Mucosa of stomach (tissue), 1 donor: ENCODE measurements around the gene FAXDC2.

ENCODE experiments used
- H3K27me3 ChIP-seq: one replicate; pipeline ENCODE4 v1.7.0; 2013; ENCODE audit warnings: mild to moderate bottlenecking, low read length; ENCODE audit not compliant: control insufficient read depth, insufficient read depth
- H3K36me3 ChIP-seq: one replicate; pipeline ENCODE4 v1.7.0; 2013; ENCODE audit warnings: low read length; ENCODE audit not compliant: control insufficient read depth, insufficient read depth
- H3K4me1 ChIP-seq: one replicate; pipeline ENCODE4 v1.7.0; 2013; ENCODE audit warnings: mild to moderate bottlenecking, low read length; ENCODE audit not compliant: control insufficient read depth, insufficient read depth
- H3K4me3 ChIP-seq: one replicate; pipeline ENCODE4 v1.7.0; 2013; ENCODE audit warnings: low read length
- H3K9ac ChIP-seq: one replicate; pipeline ENCODE4 v1.7.0; 2013; ENCODE audit warnings: mild to moderate bottlenecking, low read length, moderate library complexity
- H3K9me3 ChIP-seq: one replicate; pipeline ENCODE4 v1.7.0; 2013; ENCODE audit warnings: mild to moderate bottlenecking, low read length, moderate library complexity; ENCODE audit not compliant: control insufficient read depth
- donor health status: Pancreatic carcinoma.

FAXDC2 gene

GRCh38 chr5:154806176-154806575 is 44.2 kb downstream of the FAXDC2 start:
- Histone ChIP-seq H3K4me3 (no peak overlapping the region), H3K9ac (no peak overlapping the region), H3K27me3 (no peaks in the 10 kb centered on the region), H3K36me3 (peaks cover 29% of the 10 kb centered on the region), H3K4me1 (no peaks in the 10 kb centered on the region), H3K9me3 (no peaks in the 10 kb centered on the region)

GRCh38 chr5:154802050-154802449 is 48.4 kb downstream of the FAXDC2 start:
- H3K36me3 ChIP-seq, result peaks cover 54% of the 10 kb centered on the region
- no peaks in the 10 kb centered on the region for H3K9me3 ChIP-seq
- H3K9ac ChIP-seq, result no peak overlapping the region
- no peaks in the 10 kb centered on the region for H3K27me3 ChIP-seq
- no peak overlapping the region for H3K4me3 ChIP-seq
- no peaks in the 10 kb centered on the region for H3K4me1 ChIP-seq

GRCh38 chr5:154801083-154801482 is 49.3 kb downstream of the FAXDC2 start:
- H3K36me3 ChIP-seq, result peaks cover 54% of the 10 kb centered on the region
- no peak overlapping the region for H3K4me3 ChIP-seq
- no peaks in the 10 kb centered on the region for H3K9me3 ChIP-seq

GRCh38 chr5:154800582-154800981 is 49.8 kb downstream of the FAXDC2 start:
- Histone ChIP-seq H3K9me3 (no peaks in the 10 kb centered on the region), H3K36me3 (peaks cover 51% of the 10 kb centered on the region), H3K4me3 (no peak overlapping the region), H3K4me1 (no peaks in the 10 kb centered on the region), H3K9ac (no peak overlapping the region), H3K27me3 (no peaks in the 10 kb centered on the region)

More at GRCh38 chr5:154801083-154801482, 49.3 kb downstream of the FAXDC2 start:
- no peak overlapping the region for H3K9ac ChIP-seq
- no peaks in the 10 kb centered on the region for H3K27me3 ChIP-seq
- H3K4me1 ChIP-seq, result no peaks in the 10 kb centered on the region

GRCh38 chr5:154797762-154798161 is 52.6 kb downstream of the FAXDC2 start:
- no peaks in the 10 kb centered on the region for H3K9me3 ChIP-seq
- peaks cover 38% of the 10 kb centered on the region for H3K36me3 ChIP-seq
- peaks cover 6% of the 10 kb centered on the region for H3K4me1 ChIP-seq
- no peak overlapping the region for H3K9ac ChIP-seq
- no peaks in the 10 kb centered on the region for H3K27me3 ChIP-seq
- no peak overlapping the region for H3K4me3 ChIP-seq

GRCh38 chr5:154795235-154795596 is 55.2 kb downstream of the FAXDC2 start:
- Histone ChIP-seq H3K4me3 (no peak overlapping the region), H3K9me3 (no peaks in the 10 kb centered on the region), H3K36me3 (peaks cover 36% of the 10 kb centered on the region), H3K27me3 (no peaks in the 10 kb centered on the region), H3K9ac (no peak overlapping the region), H3K4me1 (peaks cover 6% of the 10 kb centered on the region)

GRCh38 chr5:154794525-154795234 is 55.7 kb downstream of the FAXDC2 start:
- Histone ChIP-seq H3K9me3 (no peaks in the 10 kb centered on the region), H3K4me3 (no peak overlapping the region), H3K9ac (no peak overlapping the region), H3K27me3 (no peaks in the 10 kb centered on the region), H3K4me1 (peaks cover 6% of the 10 kb centered on the region), H3K36me3 (peaks cover 31% of the 10 kb centered on the region)

- Histone ChIP-seq H3K9me3 (no peaks in the 10 kb centered on the region), H3K4me3 (no peak overlapping the region), H3K9ac (no peak overlapping the region), H3K27me3 (no peaks in the 10 kb centered on the region), H3K36me3 (peaks cover 23% of the 10 kb centered on the region), H3K4me1 (peaks cover 6% of the 10 kb centered on the region)
Observed at GRCh38 chr5:154793599-154794524, 56.5 kb downstream of the FAXDC2 start.

- Histone ChIP-seq H3K4me1 (peaks cover 9% of the 10 kb centered on the region), H3K9me3 (no peaks in the 10 kb centered on the region), H3K27me3 (no peaks in the 10 kb centered on the region), H3K36me3 (peaks cover 17% of the 10 kb centered on the region), H3K4me3 (no peak overlapping the region), H3K9ac (no peak overlapping the region)
Observed at GRCh38 chr5:154791535-154791934, 58.9 kb downstream of the FAXDC2 start.

GRCh38 chr5:154788212-154788611 is 62.2 kb downstream of the FAXDC2 start:
- no peak overlapping the region for H3K4me3 ChIP-seq
- no peaks in the 10 kb centered on the region for H3K27me3 ChIP-seq
- no peaks in the 10 kb centered on the region for H3K9me3 ChIP-seq
- H3K36me3 ChIP-seq, result peaks cover 12% of the 10 kb centered on the region
- H3K9ac ChIP-seq, result no peak overlapping the region
- H3K4me1 ChIP-seq, result peaks cover 24% of the 10 kb centered on the region

GRCh38 chr5:154786414-154786813 is 64.0 kb downstream of the FAXDC2 start:
- peaks cover 39% of the 10 kb centered on the region for H3K4me1 ChIP-seq

GRCh38 chr5:154784856-154785255 is 65.5 kb downstream of the FAXDC2 start:
- H3K9me3 ChIP-seq, result no peaks in the 10 kb centered on the region
- no peaks in the 10 kb centered on the region for H3K27me3 ChIP-seq
- H3K9ac ChIP-seq, result no peak overlapping the region
- H3K36me3 ChIP-seq, result no peaks in the 10 kb centered on the region
- peaks cover 42% of the 10 kb centered on the region for H3K4me1 ChIP-seq
- H3K4me3 ChIP-seq, result no peak overlapping the region

More at GRCh38 chr5:154786414-154786813, 64.0 kb downstream of the FAXDC2 start:
- Histone ChIP-seq H3K36me3 (no peaks in the 10 kb centered on the region), H3K27me3 (no peaks in the 10 kb centered on the region), H3K9ac (no peak overlapping the region), H3K4me3 (no peak overlapping the region), H3K9me3 (no peaks in the 10 kb centered on the region)
